GM21367 (cell line): ENCODE data around the gene OR2B2.

Experiments
- ATAC-seq: cut with Tn5 transposase; IDR thresholded peaks from one replicate; pipeline ENCODE4 v1.9.1; 2021; ENCODE audit not compliant: unreplicated experiment

The OR2B2 gene

GRCh38 chr6:27867945-27868300 is 44.3 kb downstream of the OR2B2 start:
- no peak for ATAC-seq

GRCh38 chr6:27867051-27867944 is 44.9 kb downstream of the OR2B2 start:
- peak; percentile 25 for ATAC-seq

GRCh38 chr6:27866357-27867050 is 45.7 kb downstream of the OR2B2 start:
- ATAC-seq, result no peak

- ATAC-seq, result no peak
Measured at GRCh38 chr6:27865850-27866356, 46.3 kb downstream of the OR2B2 start.

- peak; percentile 48 for ATAC-seq
Measured at GRCh38 chr6:27864906-27865849, 47.0 kb downstream of the OR2B2 start.

GRCh38 chr6:27863962-27864905 is 48.0 kb downstream of the OR2B2 start:
- no peak for ATAC-seq

GRCh38 chr6:27862396-27863066 is 49.7 kb downstream of the OR2B2 start:
- ATAC-seq, result no peak

GRCh38 chr6:27861861-27862260 is 50.3 kb downstream of the OR2B2 start:
- ATAC-seq, result no peak

GRCh38 chr6:27861276-27861840 is 50.8 kb downstream of the OR2B2 start:
- no peak for ATAC-seq
